Ovary (tissue), 3 donors: ENCODE results near the gene TRIO.

Experiments
- CTCF ChIP-seq, 3 donors: fragments of 450-650 bp in 2 of 3; fragments of 200-600 bp in 1 of 3; IDR thresholded peaks; one replicate each; pipeline versions ENCODE4 v1.5.1 to v1.8.0; 2016 to 2022; ENCODE audit warnings: antibody characterized with exemption in 3 of 3, mild to moderate bottlenecking in 1 of 3
- EP300 ChIP-seq: sonication (generic); formaldehyde crosslinking; IDR thresholded peaks from one replicate; pipeline ENCODE4 v1.6.1; 2017; ENCODE audit warnings: antibody characterized with exemption
- POLR2A ChIP-seq: fragments of 450-650 bp; IDR thresholded peaks from one replicate; pipeline ENCODE4 v1.6.1; 2017; ENCODE audit warnings: antibody characterized with exemption, mild to moderate bottlenecking, moderate library complexity
- donor health status: DM: no; HTN: no; CAD: no.

- no peak for TF ChIP-seq EP300
- TF ChIP-seq CTCF (IDR thresholded peaks at IDR 0.05) = no peak
- no peak for TF ChIP-seq POLR2A
Observed at GRCh38 chr5:14367364-14367763, 224.2 kb downstream of the TRIO start.
